Sciatic nerve (tissue), 1 donor: ENCODE data around the gene RIMBP3C. TPM values are rescaled to one million over a fixed set of nuclear protein-coding genes. Genes with fewer than 3 reads are reported as not detected.

ENCODE experiments used
- total RNA-seq: library from RNA; stranded (reverse); fragmentation: NEBNext Ultra II Directional; extraction: Animal tissue kit (Norgen Biotek cat#: 25700); gene quantifications from one replicate; pipeline ENCODE4 v1.2.1, GENCODE V29; 2021
- donor health status: DM: no; HTN: no; CAD: no.

The RIMBP3C gene
- total RNA-seq, 1 donor from 2014 or later: 0.36 TPM

Other genes with a start within 250 kb of the RIMBP3C start
- gene RIMBP3B, start 167.7 kb downstream of the RIMBP3C start, total RNA-seq: not detected
- 4.8 TPM for gene HIC2, start 134.1 kb downstream of the RIMBP3C start, total RNA-seq
- gene TMEM191C, start 84.1 kb downstream of the RIMBP3C start, total RNA-seq: 1.4 TPM
- gene UBE2L3, start 16.3 kb upstream of the RIMBP3C start, total RNA-seq: 40.8 TPM
- gene YDJC, start 78.6 kb upstream of the RIMBP3C start, total RNA-seq: 7.0 TPM
- gene CCDC116, start 81.3 kb upstream of the RIMBP3C start, total RNA-seq: 0.89 TPM
- gene SDF2L1, start 90.8 kb upstream of the RIMBP3C start, total RNA-seq: 21.8 TPM
- 31.9 TPM for gene PPIL2, start 114.6 kb upstream of the RIMBP3C start, total RNA-seq
- 8.2 TPM for gene YPEL1, start 184.3 kb upstream of the RIMBP3C start, total RNA-seq